SK-N-MC (cell line): ENCODE measurements around the gene IMP4.

Experiments
- EZH2 ChIP-seq: fragments of 200-600 bp; sonication (generic); IDR thresholded peaks from one replicate; pipeline ENCODE4 v1.6.1; 2017; ENCODE audit warnings: antibody characterized with exemption
- FOXP2 ChIP-seq: optimal IDR thresholded peaks from 2 replicates; pipeline ENCODE3; 2011; ENCODE audit warnings: mild to moderate bottlenecking, moderate library complexity; ENCODE audit not compliant: insufficient read depth; ENCODE audit errors: extremely low read length, control extremely low read depth
- POLR2AphosphoS5 ChIP-seq: IDR thresholded peaks from 2 replicates; pipeline ENCODE4 v1.6.1; 2012; ENCODE audit warnings: mild to moderate bottlenecking, low read depth, low read length, borderline replicate concordance

DNA sequence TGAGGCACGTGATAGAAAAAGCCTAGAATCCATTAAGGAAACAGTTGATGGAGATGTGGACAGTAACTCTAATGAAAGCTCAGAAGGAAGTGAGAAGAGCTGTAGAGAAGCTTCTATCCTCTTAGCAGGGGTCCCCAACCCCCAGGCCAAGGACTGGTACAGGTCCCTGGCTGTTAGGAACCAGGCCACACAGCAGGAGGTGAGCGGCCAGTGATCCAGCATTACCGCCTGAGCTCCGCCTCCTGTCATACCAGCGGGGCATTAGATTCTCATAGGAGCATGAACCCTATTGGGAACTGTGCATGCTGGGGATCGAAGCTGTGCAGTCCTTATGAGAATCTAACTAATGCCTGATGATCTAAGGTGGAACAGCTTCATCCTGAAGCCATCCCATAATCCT, 8.7 kb upstream of the IMP4 start:
- TF ChIP-seq POLR2AphosphoS5 = no peak
- TF ChIP-seq EZH2 = no peak
- no peak for TF ChIP-seq FOXP2
